Stimulated activated CD4-positive, alpha-beta T cell treated with anti-CD3 and anti-CD28 coated beads, Interleukin-15, amount 100 ng/mL, for 24 hours (primary cell): ENCODE measurements around the gene EFNA2.

ENCODE experiments used
- DNase-seq: peaks from one replicate; pipeline ENCODE4 v3.0.0-alpha.2; 2020

EFNA2 gene

DNA sequence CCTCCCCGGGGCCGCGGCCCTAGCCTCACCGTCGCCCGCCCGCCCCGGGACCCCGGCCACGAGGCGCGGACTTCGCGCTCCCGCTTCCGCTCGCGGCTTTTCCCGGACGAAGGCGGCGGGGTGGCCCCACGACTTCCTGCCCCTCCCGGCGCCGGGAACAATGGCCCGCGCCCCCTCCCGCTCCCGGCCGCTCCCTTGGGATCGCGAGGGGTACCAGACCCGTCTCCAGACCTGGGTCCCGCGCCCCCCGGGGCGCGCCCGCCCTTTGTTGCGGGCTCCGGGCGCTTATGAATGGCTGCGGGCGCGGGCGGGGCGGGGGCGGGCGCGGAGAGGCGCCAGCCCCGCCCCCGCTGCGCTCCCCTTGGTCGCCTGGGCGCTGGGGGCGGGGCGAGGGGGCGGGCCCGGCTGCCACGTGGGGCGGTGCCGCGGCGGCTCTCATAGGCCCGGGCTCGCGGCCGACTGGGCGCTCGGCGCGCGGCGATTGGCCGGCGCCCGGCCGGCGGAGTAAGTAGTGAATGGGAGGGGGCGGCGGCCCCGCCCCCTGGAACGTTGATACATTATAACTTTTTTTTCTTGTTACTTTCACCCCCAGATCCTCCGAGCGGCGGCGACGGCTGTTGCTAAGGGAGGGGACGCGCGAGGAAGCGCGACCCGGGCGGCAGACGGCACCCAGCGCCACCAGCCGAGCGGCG, 36.2 kb upstream of the EFNA2 start:
- peak; percentile 93 for DNase-seq

GRCh38 chr19:1249990-1250436, 35.7 kb upstream of the EFNA2 start:
- DNase-seq = no peak

DNA sequence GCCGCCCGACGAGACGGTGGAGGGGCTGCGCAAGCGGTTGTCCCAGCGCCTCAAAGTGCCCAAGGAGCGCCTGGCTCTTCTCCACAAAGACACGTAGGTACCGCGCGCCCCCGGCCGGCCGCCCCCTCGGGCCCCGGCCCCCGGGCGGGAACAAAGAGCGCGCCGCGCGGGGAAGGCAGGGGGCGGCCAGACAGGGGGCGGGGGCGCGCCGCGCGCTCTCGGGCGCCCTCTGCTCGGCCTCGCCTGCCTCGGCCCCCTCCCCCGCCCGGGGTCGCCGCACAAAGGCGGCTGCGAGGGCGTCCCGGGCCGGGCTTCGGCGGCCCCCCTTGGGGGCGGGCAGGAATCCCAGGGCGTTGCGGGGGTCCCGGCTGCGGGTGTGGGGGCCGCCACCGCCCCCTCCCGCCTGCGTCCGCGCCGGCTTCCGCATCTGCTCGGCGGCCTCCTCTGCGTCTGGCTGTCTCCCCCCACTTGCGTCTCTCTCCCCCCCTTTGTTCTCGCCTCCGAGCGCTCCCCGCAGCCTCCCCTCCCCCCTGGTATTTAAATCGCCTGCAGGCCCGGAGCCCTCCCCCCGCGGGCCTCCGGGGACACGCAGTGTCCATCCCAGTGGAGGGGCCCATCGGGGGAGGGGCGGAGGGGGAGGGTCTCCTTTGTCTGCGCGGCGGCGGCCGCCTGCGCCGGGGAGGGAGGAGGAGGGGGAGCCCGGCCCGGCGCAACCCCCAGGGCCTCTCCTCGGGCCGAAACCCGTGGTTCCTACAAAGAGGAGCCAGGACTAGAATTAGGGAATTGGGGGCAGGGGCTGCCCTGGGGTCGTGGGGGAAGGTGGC, 35.0 kb upstream of the EFNA2 start:
- peak; percentile 56 for DNase-seq

GRCh38 chr19:1251330-1252220, 34.1 kb upstream of the EFNA2 start:
- DNase-seq = peak; percentile 79

DNA sequence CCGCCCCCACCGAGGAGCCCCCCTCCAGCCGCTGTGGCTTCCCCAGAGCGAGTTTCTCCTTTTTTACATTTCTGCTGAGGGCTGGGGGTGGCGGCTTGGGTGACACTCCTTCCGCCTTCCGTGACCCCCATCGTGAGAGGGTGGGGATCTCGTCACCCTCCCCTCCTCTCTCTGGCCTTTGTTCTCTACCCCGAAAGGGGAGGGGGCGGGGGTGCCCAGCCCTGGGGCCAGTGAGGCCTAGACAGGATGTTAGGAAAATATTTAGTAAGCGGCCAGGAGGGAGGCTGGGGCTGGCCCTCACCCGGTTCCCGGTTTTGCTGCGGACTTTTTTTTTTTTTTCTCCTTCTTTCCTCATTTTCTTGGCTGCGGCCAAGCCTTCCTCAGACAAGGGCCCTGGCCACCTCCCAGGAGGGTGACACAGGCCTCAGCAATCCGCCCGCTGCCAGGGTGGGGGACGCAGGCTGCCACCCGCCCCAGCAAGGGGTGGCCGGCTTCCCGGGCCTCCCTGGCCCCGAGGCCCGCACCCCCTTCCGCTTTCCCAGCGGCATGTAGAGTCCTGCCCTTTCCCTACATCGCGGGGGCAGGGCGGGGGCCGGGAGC, 33.4 kb upstream of the EFNA2 start:
- peak; percentile 79 for DNase-seq

GRCh38 chr19:1252821-1253513, 32.7 kb upstream of the EFNA2 start:
- peak; percentile 86 for DNase-seq

- DNase-seq = no peak
Measured at GRCh38 chr19:1253514-1254080, 32.1 kb upstream of the EFNA2 start.

- no peak for DNase-seq
Measured at GRCh38 chr19:1254081-1254527, 31.6 kb upstream of the EFNA2 start.

DNA sequence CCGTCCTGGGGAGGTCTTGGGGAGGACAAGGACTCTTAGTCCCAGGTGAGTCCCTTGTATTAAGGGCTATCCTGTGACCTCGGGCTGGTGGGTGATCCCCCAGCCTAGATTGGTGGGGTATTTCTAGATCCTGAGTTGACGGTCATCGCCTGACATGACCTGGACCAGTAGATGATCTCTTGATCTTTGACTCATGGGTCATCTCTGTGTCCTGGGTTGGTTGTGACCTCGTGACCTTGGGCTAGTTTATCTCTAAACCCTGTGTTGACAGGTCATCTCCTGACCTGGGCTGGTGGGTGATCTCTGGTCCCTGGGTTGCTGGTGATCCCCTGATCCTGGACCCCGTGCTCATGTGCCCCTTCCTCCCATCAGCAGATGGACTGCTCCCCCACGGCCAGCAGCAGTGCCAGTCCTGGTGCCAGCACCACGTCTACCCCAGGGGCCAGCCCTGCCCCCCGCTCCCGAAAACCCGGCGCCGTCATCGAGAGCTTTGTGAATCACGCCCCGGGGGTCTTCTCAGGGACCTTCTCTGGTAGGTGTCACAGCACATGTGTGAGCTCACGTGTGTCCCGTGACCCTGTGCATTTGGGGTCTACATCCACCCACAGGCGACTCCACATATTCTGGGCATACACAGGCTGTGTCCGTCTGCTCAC, 31.0 kb upstream of the EFNA2 start:
- no peak for DNase-seq

DNA sequence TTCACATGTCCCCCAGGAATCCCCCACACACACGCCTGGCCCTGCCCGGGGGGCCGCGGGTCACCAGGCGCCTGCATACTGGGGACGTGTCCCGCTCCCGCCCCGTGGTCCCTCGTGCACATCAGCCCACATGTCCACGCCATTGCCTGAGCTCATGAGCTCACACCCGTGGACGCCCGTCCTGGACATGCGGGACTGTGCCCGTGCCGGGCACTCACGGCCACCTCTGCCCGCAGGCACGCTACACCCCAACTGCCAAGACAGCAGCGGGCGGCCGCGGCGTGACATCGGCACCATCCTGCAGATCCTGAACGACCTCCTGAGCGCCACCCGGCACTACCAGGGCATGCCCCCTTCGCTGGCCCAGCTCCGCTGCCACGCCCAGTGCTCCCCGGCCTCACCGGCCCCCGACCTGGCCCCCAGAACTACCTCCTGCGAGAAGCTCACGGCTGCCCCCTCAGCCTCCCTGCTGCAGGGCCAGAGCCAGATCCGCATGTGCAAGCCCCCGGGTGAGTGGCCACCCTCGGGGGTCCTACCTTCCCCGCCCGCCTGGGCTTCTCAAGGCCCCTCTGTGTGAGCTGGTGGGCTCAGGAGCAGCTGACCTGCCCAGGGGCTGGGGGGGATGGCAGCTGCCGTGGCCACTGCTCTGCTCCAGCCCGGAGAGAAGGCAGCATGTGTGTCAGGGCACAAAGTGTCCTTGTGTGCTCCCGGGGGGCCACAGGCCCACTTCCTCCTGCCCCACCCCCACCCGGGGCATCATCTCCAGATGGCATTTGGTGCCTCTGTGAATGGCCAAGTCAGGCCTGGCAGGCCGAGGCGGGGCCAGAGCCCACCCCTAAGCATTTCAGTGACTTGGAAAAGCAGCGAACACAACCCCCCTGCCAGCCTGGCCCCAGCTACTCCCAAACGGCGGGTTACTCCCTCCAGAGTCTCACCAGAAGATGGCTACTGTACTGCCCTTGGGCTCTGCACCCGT, 30.2 kb upstream of the EFNA2 start:
- no peak for DNase-seq

- DNase-seq = no peak
Measured at GRCh38 chr19:1256646-1257474, 28.8 kb upstream of the EFNA2 start.

- no peak for DNase-seq
Measured at GRCh38 chr19:1257475-1258162, 28.1 kb upstream of the EFNA2 start.

DNA sequence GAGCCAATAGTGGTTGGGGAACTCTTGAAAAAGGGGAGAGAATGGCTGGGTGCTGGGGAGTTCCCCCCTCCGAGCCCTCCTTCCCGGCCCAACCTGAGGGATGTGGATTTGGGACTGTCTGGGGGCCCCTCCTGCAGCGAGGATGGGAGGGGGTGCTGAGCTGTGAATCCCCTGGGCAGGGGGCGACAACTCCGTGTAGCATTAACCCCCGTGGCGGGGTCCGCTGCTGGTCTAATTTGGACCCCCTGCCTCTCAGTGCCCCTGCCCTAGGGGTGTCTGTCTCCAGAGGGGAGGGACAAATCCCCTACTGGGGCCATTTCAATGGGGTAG, 27.5 kb upstream of the EFNA2 start:
- DNase-seq = no peak

DNA sequence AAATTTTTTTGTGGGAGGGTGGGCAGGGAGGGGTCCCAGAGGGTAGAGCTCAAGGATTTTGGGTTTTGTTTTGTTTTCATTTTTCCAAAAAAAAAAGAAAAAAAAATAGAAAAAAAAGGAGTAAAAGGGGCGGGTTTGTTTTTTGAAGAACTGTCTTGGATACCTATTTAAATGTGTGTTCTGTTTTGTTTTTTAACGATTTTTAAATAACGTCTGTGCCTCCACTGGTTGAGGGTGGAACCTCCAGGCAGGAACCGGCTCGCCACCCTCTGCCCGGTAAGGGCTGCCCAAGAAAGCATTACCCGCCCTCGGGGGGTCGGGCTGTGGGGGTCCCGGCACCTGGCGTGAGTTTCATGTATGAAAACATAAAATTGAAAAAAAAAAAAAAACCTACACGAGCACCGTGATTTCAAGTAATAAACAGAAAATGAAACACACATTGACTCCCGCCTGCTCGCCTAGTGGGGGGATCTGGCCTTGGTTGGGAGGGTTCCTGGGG, 26.9 kb upstream of the EFNA2 start:
- no peak for DNase-seq

DNA sequence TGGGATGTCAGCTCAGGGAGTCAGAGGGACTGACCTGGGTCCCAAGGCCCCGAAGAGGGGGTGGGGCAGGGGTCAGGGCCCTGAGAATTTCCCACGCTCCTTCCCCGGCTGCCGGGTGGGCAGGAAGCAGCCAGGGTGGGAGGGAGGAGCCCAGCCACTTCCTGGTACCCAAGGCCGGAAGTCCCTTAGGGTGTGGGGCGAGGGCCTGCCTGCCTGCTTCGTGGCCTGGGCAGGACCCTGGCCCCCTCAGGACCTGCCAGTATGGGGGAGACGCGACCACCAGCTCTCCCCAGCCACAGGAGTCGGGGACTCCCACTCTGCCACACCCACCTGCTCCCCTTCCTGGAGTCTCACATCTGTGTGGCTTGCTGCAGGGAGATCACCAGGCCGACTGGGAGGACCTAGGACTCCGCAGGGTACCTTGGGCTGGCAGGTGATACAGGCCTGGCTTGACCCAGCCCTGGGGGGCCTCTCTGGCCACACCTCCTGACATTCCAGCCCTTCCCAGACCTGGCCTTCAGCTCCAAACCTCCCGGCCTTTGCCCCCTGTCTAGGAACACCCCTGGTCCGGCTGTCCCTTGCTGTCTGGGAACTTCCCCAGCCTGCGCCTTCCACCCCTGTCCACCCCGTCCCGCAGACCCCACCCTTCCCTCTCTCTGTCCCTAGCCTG, 26.3 kb upstream of the EFNA2 start:
- DNase-seq = peak; percentile 82

- peak; percentile 66 for DNase-seq
Measured at GRCh38 chr19:1259876-1260748, 25.6 kb upstream of the EFNA2 start.
